Ishikawa (cell line): Measurements from ENCODE around the gene MARS1.

Source experiments
- CEBPB ChIP-seq: IDR thresholded peaks from 2 replicates; pipeline ENCODE4 v1.6.1; 2012
- CREB1 ChIP-seq: IDR thresholded peaks from 2 replicates; pipeline ENCODE4 v1.6.1; 2012; ENCODE audit warnings: low read depth
- EGR1 ChIP-seq: IDR thresholded peaks from 2 replicates; pipeline ENCODE4 v1.6.1; 2012
- EP300 ChIP-seq: IDR thresholded peaks from 2 replicates; pipeline ENCODE4 v1.6.1; 2012; ENCODE audit warnings: borderline replicate concordance
- FOXM1 ChIP-seq: IDR thresholded peaks from 2 replicates; pipeline ENCODE4 v1.6.1; 2012; ENCODE audit warnings: low read depth, borderline replicate concordance
- MAX ChIP-seq: IDR thresholded peaks from 2 replicates; pipeline ENCODE4 v1.6.1; 2012
- NFIC ChIP-seq: IDR thresholded peaks from 2 replicates; pipeline ENCODE4 v1.6.1; 2012
- RAD21 ChIP-seq: IDR thresholded peaks from 2 replicates; pipeline ENCODE4 v1.6.1; 2012; ENCODE audit warnings: low read depth
- REST ChIP-seq: IDR thresholded peaks from 2 replicates; pipeline ENCODE4 v1.6.1; 2012; ENCODE audit warnings: low read depth, mild to moderate bottlenecking
- TAF1 ChIP-seq: IDR thresholded peaks from 2 replicates; pipeline ENCODE4 v1.6.1; 2012; ENCODE audit warnings: low read depth, mild to moderate bottlenecking
- TCF12 ChIP-seq: IDR thresholded peaks from 2 replicates; pipeline ENCODE4 v1.6.1; 2012; ENCODE audit warnings: low read depth
- TEAD4 ChIP-seq: IDR thresholded peaks from 2 replicates; pipeline ENCODE4 v1.6.1; 2012
- USF1 ChIP-seq: IDR thresholded peaks from 2 replicates; pipeline ENCODE4 v1.6.1; 2012
- YY1 ChIP-seq: IDR thresholded peaks from 2 replicates; pipeline ENCODE4 v1.6.1; 2012; ENCODE audit warnings: low read depth
- ZBTB7A ChIP-seq: IDR thresholded peaks from 2 replicates; pipeline ENCODE4 v1.6.1; 2012; ENCODE audit warnings: low read depth

The MARS1 gene

GRCh38 chr12:57541717-57542116, 53.8 kb downstream of the MARS1 start:
- TF ChIP-seq EP300 (no peak), YY1 (no peak), CEBPB (no peak), CREB1 (no peak), TCF12 (no peak), ZBTB7A (no peak), NFIC (no peak), EGR1 (no peak), REST (no peak), TEAD4 (no peak), FOXM1 (no peak), MAX (no peak), USF1 (no peak), TAF1 (no peak), RAD21 (no peak)

GRCh38 chr12:57543581-57543980, 55.7 kb downstream of the MARS1 start:
- TF ChIP-seq TEAD4: no peak
- no peak for TF ChIP-seq RAD21
- no peak for TF ChIP-seq REST
- TF ChIP-seq EGR1: no peak
- TF ChIP-seq ZBTB7A: no peak

GRCh38 chr12:57545809-57546437, 58.1 kb downstream of the MARS1 start:
- TF ChIP-seq EGR1 (no peak), MAX (no peak), FOXM1 (no peak), REST (no peak), NFIC (no peak), CEBPB (no peak), EP300 (no peak), TAF1 (no peak), ZBTB7A (no peak), RAD21 (no peak), TCF12 (no peak), TEAD4 (no peak)

GRCh38 chr12:57546438-57547287, 58.8 kb downstream of the MARS1 start, which contains the start of gene DCTN2:
DCTN2 (minus strand) TSS chr12:57547192; CDS start chr12:57547063, 129 bp downstream.
- TF ChIP-seq MAX (peak; percentile 24; the same call in 1 of the 2 replicates), ZBTB7A (peak; percentile 95), TAF1 (peak; percentile 84), TEAD4 (no peak; the same call in 1 of the 2 replicates), USF1 (peak; percentile 6; the same call in 1 of the 2 replicates)
